ENCODE data around the gene SPAG9. TPM values are rescaled to one million over a fixed set of nuclear protein-coding genes. Genes with fewer than 3 reads are reported as not detected.
A peak's percentile ranks its signal among the peaks of the same experiment; 100 is the strongest.

Gene SPAG9
- total and polyA plus RNA-seq, 2 experiments from 2014 or later: 12.1 to 66.2 TPM

DNA sequence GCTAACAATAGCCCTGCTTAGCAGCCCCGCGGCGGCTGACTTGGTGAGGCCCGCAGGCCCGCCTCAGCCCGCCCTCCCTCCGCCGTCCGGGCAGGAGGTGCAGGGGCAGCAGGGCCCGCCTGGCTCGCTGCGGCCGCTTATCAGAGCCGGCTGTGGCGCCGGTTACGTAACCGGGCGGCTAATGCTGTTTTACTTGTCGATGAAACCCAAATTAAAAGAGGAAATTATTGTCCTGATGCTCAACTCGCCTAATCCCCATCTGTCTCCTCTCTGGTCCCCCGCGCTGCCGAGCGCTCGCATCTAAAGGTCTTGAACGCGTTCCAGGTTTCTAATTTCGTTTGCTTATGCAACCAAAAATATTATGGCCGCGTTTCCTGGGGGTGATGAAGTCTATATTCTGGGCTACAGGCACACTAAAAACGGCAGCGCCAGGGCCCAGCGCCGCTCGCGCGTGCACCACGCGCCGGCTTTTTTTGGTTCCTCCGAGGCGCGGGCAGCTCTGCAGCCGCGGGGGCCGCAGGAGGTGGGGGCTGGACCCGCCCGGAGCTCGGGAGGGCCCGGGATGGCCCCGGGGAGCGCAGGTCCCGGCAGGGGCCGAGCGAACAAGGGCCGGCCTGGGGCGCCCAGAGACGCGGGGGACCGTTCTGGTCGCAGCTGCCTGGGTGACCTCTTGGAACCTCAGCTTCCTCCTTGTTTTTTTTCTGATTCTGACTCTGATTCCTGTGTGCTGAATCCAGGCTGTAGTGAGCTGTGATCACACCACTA, 189.3 kb downstream of the SPAG9 start:
- Histone ChIP-seq H3K4me3 (peak overlapping the region; percentile 24), H3K36me3 (no peaks in the 10 kb centered on the region), H3K9me3 (ENCODE audit: low read depth) (no peaks in the 10 kb centered on the region), H3K4me1 (ENCODE audit: low read depth) (peaks cover 35% of the 10 kb centered on the region), H3K27me3 (no peaks in the 10 kb centered on the region), H3K27ac (peak overlapping the region; percentile 95)
- TF ChIP-seq CTCF (IDR thresholded peaks at IDR 0.05; ENCODE audit: low read depth, low read length): no peak
- peak; percentile 94 to 95 for DNase-seq (ENCODE audit: low read depth in 1 of 2, low spot score in 1 of 2)

GRCh38 chr17:50928646-50929045, 192.0 kb downstream of the SPAG9 start:
- TF ChIP-seq CTCF (IDR thresholded peaks at IDR 0.05; ENCODE audit: low read depth, low read length): no peak
- H3K4me3 ChIP-seq: no peak overlapping the region
- H3K36me3 ChIP-seq: no peaks in the 10 kb centered on the region
- H3K27ac ChIP-seq: no peak overlapping the region
- H3K9me3 ChIP-seq (ENCODE audit: low read depth): no peaks in the 10 kb centered on the region
- H3K4me1 ChIP-seq (ENCODE audit: low read depth): peaks cover 20% of the 10 kb centered on the region
- no peak for DNase-seq (ENCODE audit: low read depth in 1 of 2, low spot score in 1 of 2)
- H3K27me3 ChIP-seq: no peaks in the 10 kb centered on the region

DNA sequence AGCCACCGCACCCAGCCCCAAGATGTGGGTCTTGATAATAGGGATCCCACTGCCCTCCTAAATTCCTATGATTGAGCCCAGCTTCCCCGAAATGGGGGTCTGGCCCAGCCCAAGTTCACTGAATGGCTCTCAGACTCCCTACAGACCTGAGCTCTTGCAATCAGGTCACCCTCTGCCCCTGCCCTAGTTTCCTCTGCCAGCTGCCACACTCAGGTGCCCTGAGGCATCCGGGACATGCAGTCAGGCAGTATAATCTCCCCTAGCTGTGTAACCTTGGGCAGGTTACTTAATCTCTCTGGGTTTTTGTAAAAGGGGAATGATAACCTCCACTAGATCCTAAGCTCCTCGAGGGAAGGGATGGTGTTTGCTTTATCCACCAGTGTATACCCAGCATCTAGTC, 193.4 kb downstream of the SPAG9 start:
- TF ChIP-seq CTCF (IDR thresholded peaks at IDR 0.05; ENCODE audit: low read depth, low read length): no peak
- H3K36me3 ChIP-seq: no peaks in the 10 kb centered on the region
- no peak overlapping the region for H3K4me3 ChIP-seq
- H3K27ac ChIP-seq: no peak overlapping the region
- no peaks in the 10 kb centered on the region for H3K27me3 ChIP-seq
- no peak for DNase-seq (ENCODE audit: low read depth in 1 of 2, low spot score in 1 of 2)
- no peaks in the 10 kb centered on the region for H3K9me3 ChIP-seq (ENCODE audit: low read depth)
- H3K4me1 ChIP-seq (ENCODE audit: low read depth): peaks cover 26% of the 10 kb centered on the region

GRCh38 chr17:50926523-50926922, 194.1 kb downstream of the SPAG9 start:
- H3K9me3 ChIP-seq (ENCODE audit: low read depth): no peaks in the 10 kb centered on the region
- no peaks in the 10 kb centered on the region for H3K27me3 ChIP-seq
- H3K4me1 ChIP-seq (ENCODE audit: low read depth): peaks cover 21% of the 10 kb centered on the region
- H3K4me3 ChIP-seq: no peak overlapping the region
- no peak overlapping the region for H3K27ac ChIP-seq
- no peaks in the 10 kb centered on the region for H3K36me3 ChIP-seq
- no peak for DNase-seq (ENCODE audit: low read depth in 1 of 2, low spot score in 1 of 2)
- TF ChIP-seq CTCF (IDR thresholded peaks at IDR 0.05; ENCODE audit: low read depth, low read length): no peak

GRCh38 chr17:50925296-50925891, 195.3 kb downstream of the SPAG9 start:
- no peaks in the 10 kb centered on the region for H3K27me3 ChIP-seq
- no peak for DNase-seq (ENCODE audit: low read depth in 1 of 2, low spot score in 1 of 2)
- no peak overlapping the region for H3K27ac ChIP-seq
- H3K36me3 ChIP-seq: no peaks in the 10 kb centered on the region
- H3K4me1 ChIP-seq (ENCODE audit: low read depth): peaks cover 12% of the 10 kb centered on the region
- no peaks in the 10 kb centered on the region for H3K9me3 ChIP-seq (ENCODE audit: low read depth)
- no peak for TF ChIP-seq CTCF (IDR thresholded peaks at IDR 0.05; ENCODE audit: low read depth, low read length)
- H3K4me3 ChIP-seq: no peak overlapping the region
